GM12878 (cell line): ENCODE measurements around the gene CLEC2B. TPM values are rescaled to one million over a fixed set of nuclear protein-coding genes. Genes with fewer than 3 reads are reported as not detected.
A peak's percentile ranks its signal among the peaks of the same experiment; 100 is the strongest.

Source experiments
- ATAC-seq: fragments of 200-7000 bp; cut with Tn5 transposase; 3 replicates; pipeline ENCODE4 v1.9.1; 2020; ENCODE audit warnings: mild to moderate bottlenecking, moderate library complexity
- BruUV-seq: library from RNA; stranded (reverse); fragments of 400-500 nt; replicated peaks from 2 replicates; lab custom pipeline; 2021; lab: Mats Ljungman, UMichigan
- CTCF ChIA-PET: fragments of 300-600 bp; sonication (Branson Sonifier 250); formaldehyde crosslinking; extraction: SDS; loops from one replicate; lab custom pipeline; 2021; ENCODE audit warnings: inconsistent platforms; lab: Yijun Ruan, JAX
- POLR2A ChIA-PET: fragments of 350-600 bp; formaldehyde crosslinking; extraction: SDS; loops from one replicate; lab custom pipeline; 2021; ENCODE audit warnings: inconsistent platforms; lab: Charles Lee
- RAD21 ChIA-PET: fragments of 300-600 bp; sonication (Branson Sonifier 250); formaldehyde crosslinking; loops from one replicate; lab custom pipeline; 2023; ENCODE audit warnings: antibody characterized with exemption; ENCODE audit not compliant: unreplicated experiment; lab: Charles Lee
- SMC1A ChIA-PET: fragments of 300-600 bp; sonication (Branson Sonifier 250); formaldehyde crosslinking; loops from one replicate; lab custom pipeline; 2023; ENCODE audit not compliant: unreplicated experiment, uncharacterized antibody; lab: Charles Lee
- DNase-seq: peaks from one replicate; pipeline ENCODE4 v3.0.0-alpha.2; 2011; ENCODE audit warnings: low read depth, low spot score
- FAIRE-seq: peaks from 3 replicates; lab custom pipeline; 2011; peaks lifted over from hg19 to GRCh38; lab: Jason Lieb, UNC
- H2AFZ ChIP-seq: 2 replicates; pipeline ENCODE4 v1.6.0; 2011; ENCODE audit warnings: low read depth, low read length, control low read depth; ENCODE audit not compliant: control insufficient read depth
- H3K27ac ChIP-seq: 2 replicates; pipeline ENCODE4 v1.5.1; 2011; ENCODE audit warnings: control low read depth; ENCODE audit not compliant: control insufficient read depth, insufficient read depth
- H3K27me3 ChIP-seq, 2 experiments: replicated peaks in 1 of 2; 2 replicates each; pipeline versions ENCODE4 v1.6.0 to v1.6.1; 2011; ENCODE audit warnings: low read length in 1 of 2; ENCODE audit not compliant: control insufficient read depth in 2 of 2, insufficient read depth in 2 of 2
- H3K36me3 ChIP-seq, 2 experiments: 2 replicates each; pipeline ENCODE4 v1.5.1; 2011; ENCODE audit warnings: low read length in 1 of 2; ENCODE audit not compliant: control insufficient read depth in 2 of 2, insufficient read depth in 2 of 2
- H3K4me1 ChIP-seq: 2 replicates; pipeline ENCODE4 v1.6.1; 2011; ENCODE audit warnings: mild to moderate bottlenecking, low read length, moderate library complexity, mixed read lengths; ENCODE audit not compliant: control insufficient read depth, insufficient read depth
- H3K4me2 ChIP-seq: 2 replicates; pipeline ENCODE4 v1.6.0; 2011; ENCODE audit warnings: control low read depth; ENCODE audit not compliant: control insufficient read depth, insufficient read depth
- H3K4me3 ChIP-seq: fragments of 200-600 bp; sonication (generic); 2 replicates; pipeline ENCODE4 v1.5.1; 2016
- H3K79me2 ChIP-seq: 2 replicates; pipeline ENCODE4 v1.6.0; 2011; ENCODE audit warnings: low read length; ENCODE audit not compliant: control insufficient read depth, insufficient read depth
- H3K9ac ChIP-seq: 2 replicates; pipeline ENCODE4 v1.8.0; 2011; ENCODE audit warnings: low read length, control low read depth, mixed read lengths; ENCODE audit not compliant: control insufficient read depth, insufficient read depth
- H3K9me3 ChIP-seq: replicated peaks from 3 replicates; pipeline ENCODE4 v1.5.1; 2011; ENCODE audit warnings: mild to moderate bottlenecking, low read length; ENCODE audit not compliant: control insufficient read depth, insufficient read depth
- H4K20me1 ChIP-seq: 2 replicates; pipeline ENCODE4 v1.6.0; 2011; ENCODE audit not compliant: control insufficient read depth, insufficient read depth
- BACH1 ChIP-seq: fragments of 450-650 bp; IDR thresholded peaks from 2 replicates; pipeline ENCODE4 v1.6.1; 2017; ENCODE audit warnings: mild to moderate bottlenecking, borderline replicate concordance
- CHD2 ChIP-seq: IDR thresholded peaks from 2 replicates; pipeline ENCODE4 v1.6.1; 2011; ENCODE audit warnings: low read depth, low read length, improper control_type of control experiment, borderline replicate concordance
- MLLT1 ChIP-seq: fragments of 450-650 bp; IDR thresholded peaks from 2 replicates; pipeline ENCODE4 v1.6.1; 2016; ENCODE audit warnings: mild to moderate bottlenecking
- NFYB ChIP-seq: IDR thresholded peaks from 2 replicates; pipeline ENCODE4 v1.6.1; 2011; ENCODE audit warnings: low read depth, mild to moderate bottlenecking, low read length, improper control_type of control experiment, moderate library complexity; ENCODE audit not compliant: insufficient read depth
- RAD51 ChIP-seq: fragments of 450-650 bp; IDR thresholded peaks from 2 replicates; pipeline ENCODE4 v1.6.1; 2016; ENCODE audit warnings: moderate library complexity, mild to moderate bottlenecking, inconsistent platforms
- SP1 ChIP-seq: IDR thresholded peaks from one replicate; pipeline ENCODE4 v1.6.1; 2011; ENCODE audit warnings: low read depth, low read length
- SREBF2 ChIP-seq: IDR thresholded peaks from 2 replicates; pipeline ENCODE4 v1.6.1; 2012; ENCODE audit warnings: mild to moderate bottlenecking, low read length
- SUZ12 ChIP-seq: fragments of 200-600 bp; sonication (generic); IDR thresholded peaks from one replicate; pipeline ENCODE4 v1.6.1; 2018; ENCODE audit warnings: antibody characterized with exemption, mild to moderate bottlenecking; ENCODE audit not compliant: unreplicated experiment
- ZSCAN29 ChIP-seq: fragments of 450-650 bp; IDR thresholded peaks from 2 replicates; pipeline ENCODE4 v1.6.1; 2017; ENCODE audit warnings: mild to moderate bottlenecking, moderate library complexity
- WGBS: methylation state at CpG from one replicate; pipeline ENCODE4 v1.1.6; 2016; ENCODE audit warnings: low lambda C conversion rate; ENCODE audit not compliant: insufficient replicate concordance, insufficient coverage; ENCODE audit errors: missing lambda C conversion rate; 5-methylcytosine and 5-hydroxymethylcytosine counted together
- in situ Hi-C: fragments of 300-500 bp; cut with MboI; formaldehyde crosslinking; loops from 9 replicates; pipeline ENCODE4 v1.14.3; 2018; ENCODE audit warnings: mixed read lengths
- intact Hi-C: fragments of 100-400 bp; cut with micrococcal nuclease; formaldehyde crosslinking; loops from one replicate; pipeline ENCODE4 v1.14.2; 2022; ENCODE audit not compliant: unreplicated experiment
- polyA plus RNA-seq, 11 experiments: library from polyadenylated mRNA; depleted of rRNA in 4 of 11; unstranded in 6 of 11; stranded (reverse) in 5 of 11; fragments of >200 nt; fragmentation: Nextera tagmentation in 4 of 11; fragmentation: Illumina TruSeq in 1 of 11; extraction: Ambion mirVana in 4 of 11; extraction: Trizol in 1 of 11; gene quantifications; 1 replicate in 1 of 11; 2 replicates in 10 of 11; pipeline versions ENCODE4 v1.2.1 to v1.2.3, GENCODE V29; 2011 to 2016; ENCODE audit warnings: inconsistent platforms in 2 of 11, missing spikeins in 2 of 11, low read depth in 1 of 11
- total RNA-seq, 4 experiments: library from RNA; depleted of rRNA in 3 of 4; stranded (reverse); fragments of >200 nt in 3 of 4; fragmentation: Illumina TruSeq in 1 of 4; extraction: Trizol in 1 of 4; gene quantifications; 2 replicates each; pipeline versions ENCODE4 v1.2.1 to v1.2.3, GENCODE V29; 2013 to 2021

The CLEC2B gene
- total and polyA plus RNA-seq, 10 of the 15 experiments (the other 5 are each of a cell fraction or from before 2014, with no cell fraction given), result 7.1 to 21.6 (median 12.0) TPM

GRCh38 chr12:9868951-9869306 lies 225 bp downstream of the CLEC2B start:
- FAIRE-seq (no peak), DNase-seq (no peak), ATAC-seq (no peak)
- Histone ChIP-seq H3K9me3 (no peaks in the 10 kb centered on the region), H3K27ac (peak overlapping the region; percentile 54; the same call in 1 of the 2 replicates), H3K4me2 (peak overlapping the region; percentile 84), H3K36me3 (no peaks in the 10 kb centered on the region), H4K20me1 (no peaks in the 10 kb centered on the region), H2AFZ (peak overlapping the region; percentile 44), H3K27me3 (no peaks in the 10 kb centered on the region), H3K4me1 (no peaks in the 10 kb centered on the region)
- ChIA-PET SMC1A (interaction anchor here (0.8 to 1.3 kb wide), 3 partner anchors 14 to 114 kb away, joined by 3 read pairs; no protein-coding TSS in a partner anchor), CTCF (interaction anchor here (1.0 to 3.1 kb wide), 3 partner anchors 21 to 118 kb away, joined by 3 to 7 read pairs (median 4); no protein-coding TSS in a partner anchor), RAD21 (interaction anchor here (0.6 to 1.6 kb wide), 5 partner anchors 70 to 126 kb away, joined by 3 to 6 read pairs (median 3); partner anchors contain the start of gene CD69), POLR2A (interaction anchor here (1.4 kb wide), 1 partner anchor 110 kb away, joined by 6 read pairs; no protein-coding TSS in a partner anchor)
- no TSS peak for BruUV-seq
- 1% methylated on average over 4 of the region's 4 CpGs for WGBS
- intact Hi-C loops, result loop anchor here (5.0 kb wide), 1 partner anchor 117 kb away; no protein-coding TSS in a partner anchor
- TF ChIP-seq SUZ12 (no peak), SREBF2 (no peak), RAD51 (no peak), MLLT1 (no peak), BACH1 (no peak), NFYB (no peak), ZSCAN29 (no peak), CHD2 (no peak), SP1 (no peak)
- TF ChIP-seq, all 136 proteins: peak for 0
- peaks cover 12% of the 10 kb centered on the region for H3K79me2 ChIP-seq
- in situ Hi-C loops, result no loop called here
- peak overlapping the region; percentile 51; the same call in 1 of the 2 replicates for H3K9ac ChIP-seq
- peak overlapping the region; percentile 58 for H3K4me3 ChIP-seq
